LNCaP clone FGC (cell line): Measurements from ENCODE around the gene CDC42BPA.

Experiments used
- DNase-seq: peaks from one replicate; pipeline ENCODE4 v3.0.0-alpha.2; 2011; ENCODE audit warnings: low read depth
- H3K4me3 ChIP-seq: 2 replicates; pipeline ENCODE4 v1.5.1; 2011; ENCODE audit warnings: mild to moderate bottlenecking, low read depth, low read length, control low read depth
- CTCF ChIP-seq: IDR thresholded peaks from 2 replicates; pipeline ENCODE4 v1.5.1; 2012; ENCODE audit warnings: mild to moderate bottlenecking; ENCODE audit not compliant: control insufficient read depth, insufficient read depth; ENCODE audit errors: extremely low read depth

CDC42BPA gene

GRCh38 chr1:226940806-226941067 is 377.6 kb downstream of the CDC42BPA start:
- no peak for TF ChIP-seq CTCF

GRCh38 chr1:226940029-226940805 is 378.1 kb downstream of the CDC42BPA start, which contains the start of gene COQ8A:
Gene COQ8A, plus strand, starts transcription at chr1:226940294. Its CDS starts 21,092 bp downstream, at chr1:226961386.
- peak within 1 kb of the TSS; percentile 88 for H3K4me3 ChIP-seq
- 0 out of 2 replicates have a peak, but pooled peaks have one; percentile 2 for TF ChIP-seq CTCF
- peak; percentile 99 for DNase-seq

More at GRCh38 chr1:226940806-226941067, 377.6 kb downstream of the CDC42BPA start:
- no peak for DNase-seq
- H3K4me3 ChIP-seq = peak overlapping the region; percentile 88
